SK-N-SH (cell line): Measurements from ENCODE around the gene BCL6. TPM values are rescaled to one million over a fixed set of nuclear protein-coding genes. Genes with fewer than 3 reads are reported as not detected.

Experiments used
- CTCF ChIA-PET: fragments of 300-600, 350-600 bp; formaldehyde crosslinking; extraction: SDS; loops from one replicate; lab custom pipeline; 2021; lab: Yijun Ruan, JAX
- POLR2A ChIA-PET: fragments of 350-600 bp; sonication (Branson Sonifier 250); formaldehyde crosslinking; extraction: SDS; loops from one replicate; lab custom pipeline; 2020; ENCODE audit warnings: antibody characterized with exemption, inconsistent platforms; lab: Yijun Ruan, JAX
- DNase-seq: peaks from one replicate; pipeline ENCODE4 v3.0.0; 2012
- H2AFZ ChIP-seq: fragments of 200-600 bp; sonication (generic); 2 replicates; pipeline ENCODE4 v1.8.1; 2016; ENCODE audit warnings: antibody characterized with exemption, mild to moderate bottlenecking, low read depth
- H3F3A ChIP-seq: fragments of 200-600 bp; sonication (generic); replicated peaks from 2 replicates; pipeline ENCODE3; 2016; ENCODE audit warnings: antibody characterized with exemption, mild to moderate bottlenecking; ENCODE audit not compliant: insufficient read depth
- H3K27ac ChIP-seq, 2 experiments: fragments of 200-500 bp in 1 of 2; fragments of 200-600 bp in 1 of 2; sonication (Bioruptor generic) in 1 of 2; sonication (generic), shearing (Covaris generic) in 1 of 2; 2 replicates each; pipeline versions ENCODE4 v1.5.1 to v1.6.1; 2014 to 2016; ENCODE audit warnings: low read depth in 2 of 2, inconsistent platforms in 1 of 2, low read length in 1 of 2, mild to moderate bottlenecking in 1 of 2, mixed read lengths in 1 of 2
- H3K27me3 ChIP-seq: fragments of 200-600 bp; sonication (generic), shearing (Covaris generic); 2 replicates; pipeline ENCODE4 v1.6.1; 2016; ENCODE audit warnings: mixed run types; ENCODE audit not compliant: insufficient read depth
- H3K36me3 ChIP-seq, 2 experiments: fragments of 200-500 bp in 1 of 2; fragments of 200-600 bp in 1 of 2; sonication (Bioruptor generic) in 1 of 2; sonication (generic) in 1 of 2; replicated peaks in 1 of 2; 2 replicates each; pipeline versions ENCODE3 to v1.5.1; 2014 to 2016; ENCODE audit warnings: low read length in 1 of 2, mild to moderate bottlenecking in 1 of 2; ENCODE audit not compliant: insufficient read depth in 2 of 2, control insufficient read depth in 1 of 2
- H3K4me1 ChIP-seq, 2 experiments: fragments of 200-500 bp in 1 of 2; fragments of 200-600 bp in 1 of 2; sonication (Bioruptor generic) in 1 of 2; sonication (generic), shearing (Covaris generic) in 1 of 2; 2 replicates each; pipeline versions ENCODE4 v1.5.1 to v1.6.1; 2014 to 2016; ENCODE audit warnings: low read depth in 1 of 2, low read length in 1 of 2, mixed run types in 1 of 2; ENCODE audit not compliant: insufficient read depth in 2 of 2, control insufficient read depth in 1 of 2
- H3K4me2 ChIP-seq: fragments of 200-600 bp; sonication (generic), shearing (Covaris generic); 2 replicates; pipeline ENCODE4 v1.6.1; 2017; ENCODE audit warnings: mixed run types
- H3K4me3 ChIP-seq, 2 experiments: fragments of 200-500 bp in 1 of 2; fragments of 200-600 bp in 1 of 2; sonication (Bioruptor generic) in 1 of 2; sonication (generic), shearing (Covaris generic) in 1 of 2; 2 replicates each; pipeline versions ENCODE4 v1.5.1 to v1.8.1; 2014 to 2016; ENCODE audit warnings: low read depth in 2 of 2, inconsistent platforms in 1 of 2, low read length in 1 of 2, mild to moderate bottlenecking in 1 of 2, mixed read lengths in 1 of 2, moderate library complexity in 1 of 2
- H3K79me2 ChIP-seq: fragments of 200-600 bp; sonication (generic); 2 replicates; pipeline ENCODE4 v1.8.1; 2017; ENCODE audit warnings: mild to moderate bottlenecking; ENCODE audit not compliant: insufficient read depth
- H3K9ac ChIP-seq: fragments of 200-600 bp; sonication (generic); 2 replicates; pipeline ENCODE4 v1.6.1; 2017; ENCODE audit warnings: mixed run types
- H3K9me2 ChIP-seq: fragments of 200-600 bp; sonication (generic); 2 replicates; pipeline ENCODE4 v1.6.1; 2017; ENCODE audit warnings: mixed run types
- H3K9me3 ChIP-seq: fragments of 200-600 bp; sonication (generic); 2 replicates; pipeline ENCODE4 v1.6.1; 2017; ENCODE audit warnings: mixed run types, mild to moderate bottlenecking, moderate library complexity
- H4K20me1 ChIP-seq: fragments of 200-600 bp; sonication (generic); 2 replicates; pipeline ENCODE4 v1.6.1; 2017; ENCODE audit warnings: mild to moderate bottlenecking, mixed run types; ENCODE audit not compliant: insufficient read depth
- CHD2 ChIP-seq: fragments of 150-350 bp; IDR thresholded peaks from 2 replicates; pipeline ENCODE4 v1.6.1; 2018; ENCODE audit warnings: low read length; ENCODE audit not compliant: partially characterized antibody
- ELF1 ChIP-seq: IDR thresholded peaks from 2 replicates; pipeline ENCODE4 v1.4.0; 2012
- EP300 ChIP-seq, 2 experiments: IDR thresholded peaks; 2 replicates each; pipeline versions ENCODE4 v1.4.0 to v1.6.1; 2012; ENCODE audit warnings: borderline replicate concordance in 1 of 2, low read depth in 1 of 2, low read length in 1 of 2
- FOSL2 ChIP-seq: IDR thresholded peaks from 2 replicates; pipeline ENCODE4 v1.4.0; 2012; ENCODE audit warnings: low read depth, mild to moderate bottlenecking, moderate library complexity, borderline replicate concordance
- FOXJ3 ChIP-seq: sonication (generic); formaldehyde crosslinking; IDR thresholded peaks from 2 replicates; pipeline ENCODE4 v1.5.1; 2020; ENCODE audit warnings: mild to moderate bottlenecking, missing genetic modification reagents
- FOXM1 ChIP-seq: IDR thresholded peaks from 2 replicates; pipeline ENCODE4 v1.4.0; 2012; ENCODE audit warnings: low read depth, mild to moderate bottlenecking
- JUND ChIP-seq: IDR thresholded peaks from 2 replicates; pipeline ENCODE4 v1.4.0; 2012
- MAX ChIP-seq: IDR thresholded peaks from 2 replicates; pipeline ENCODE4 v1.4.0; 2012; ENCODE audit warnings: low read depth
- MEF2A ChIP-seq: IDR thresholded peaks from 2 replicates; pipeline ENCODE4 v1.4.0; 2012; ENCODE audit warnings: low read depth, borderline replicate concordance
- MXI1 ChIP-seq: IDR thresholded peaks from 2 replicates; pipeline ENCODE4 v1.6.1; 2012; ENCODE audit warnings: mild to moderate bottlenecking, low read depth, low read length, improper control_type of control experiment
- NRF1 ChIP-seq: IDR thresholded peaks from 2 replicates; pipeline ENCODE4 v1.6.1; 2012; ENCODE audit warnings: low read depth, mild to moderate bottlenecking, low read length
- POLR2AphosphoS5 ChIP-seq: IDR thresholded peaks from 2 replicates; pipeline ENCODE4 v1.6.1; 2012; ENCODE audit warnings: low read depth, low read length
- RXRA ChIP-seq: IDR thresholded peaks from 2 replicates; pipeline ENCODE4 v1.4.0; 2012; ENCODE audit warnings: low read depth, mild to moderate bottlenecking, borderline replicate concordance
- SMC3 ChIP-seq: IDR thresholded peaks from 2 replicates; pipeline ENCODE4 v1.6.1; 2012; ENCODE audit warnings: low read depth, low read length, improper control_type of control experiment
- WGBS: methylation state at CpG from one replicate; pipeline ENCODE4 v1.1.6; 2017; ENCODE audit warnings: low lambda C conversion rate; 5-methylcytosine and 5-hydroxymethylcytosine counted together
- polyA plus RNA-seq, 3 experiments: library from polyadenylated mRNA; depleted of rRNA; stranded (reverse); fragments of >200 nt; gene quantifications; 2 replicates each; pipeline ENCODE4 v1.2.3, GENCODE V29; 2012
- TF ChIP-seq, protein P1 (sequence below): fragments of 200-600 bp; sonication (generic); IDR thresholded peaks from 2 replicates; pipeline ENCODE4 v1.6.1; 2017; ENCODE audit warnings: antibody characterized with exemption, mild to moderate bottlenecking, moderate library complexity
- TF ChIP-seq, protein P2 (sequence below): fragments of 150-350 bp; IDR thresholded peaks from 2 replicates; pipeline ENCODE4 v1.6.1; 2017; ENCODE audit warnings: antibody characterized with exemption, low read length, low read depth, borderline replicate concordance
- TF ChIP-seq, protein P3 (sequence below): IDR thresholded peaks from 2 replicates; pipeline ENCODE4 v1.4.0; 2012; ENCODE audit warnings: low read depth, borderline replicate concordance

Gene BCL6
- polyA plus RNA-seq, 1 of the 3 experiments (the other 2 are of a cell fraction): 13.8 TPM

DNA sequence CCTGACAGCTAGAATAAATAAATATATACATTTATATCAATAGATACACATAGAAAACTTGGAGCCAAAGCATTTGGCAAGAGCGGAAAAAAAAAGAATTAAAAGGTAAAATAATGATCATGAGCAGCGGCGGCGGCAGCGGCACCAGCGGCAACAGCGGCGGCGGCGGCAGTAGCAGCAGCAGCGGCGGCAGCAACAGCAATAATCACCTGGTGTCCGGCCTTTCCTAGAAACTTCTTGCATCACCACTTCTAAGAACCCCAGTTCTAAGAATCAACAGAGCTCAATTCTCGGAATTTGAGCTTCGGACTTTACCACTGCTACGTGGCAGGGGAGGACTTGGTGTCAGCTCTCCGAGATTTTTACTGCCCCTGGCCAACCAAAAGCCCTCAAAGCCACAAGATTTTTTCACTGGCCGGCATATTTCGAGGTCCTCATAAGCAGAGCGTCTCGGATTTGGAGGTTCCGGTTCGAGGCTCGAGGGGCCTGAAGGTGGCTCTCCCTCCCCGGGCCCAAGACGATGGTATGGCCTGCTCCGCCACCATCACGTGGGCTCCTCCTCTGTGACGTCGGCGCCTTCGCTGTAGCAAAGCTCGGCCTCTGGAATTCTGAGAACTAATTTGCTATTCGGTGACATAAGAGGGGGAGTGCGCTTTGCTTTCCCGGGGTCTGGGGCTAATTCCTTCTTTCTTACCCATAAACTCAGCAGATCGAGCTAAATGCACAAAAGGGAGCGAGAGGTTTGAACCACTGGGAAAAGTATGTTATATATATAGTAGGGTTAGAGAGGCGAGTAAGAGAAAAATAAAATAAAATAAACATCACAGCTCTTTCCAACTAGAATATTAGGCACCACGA, at the start of gene BCL6 (continued):
- TF ChIP-seq, protein P1, sequence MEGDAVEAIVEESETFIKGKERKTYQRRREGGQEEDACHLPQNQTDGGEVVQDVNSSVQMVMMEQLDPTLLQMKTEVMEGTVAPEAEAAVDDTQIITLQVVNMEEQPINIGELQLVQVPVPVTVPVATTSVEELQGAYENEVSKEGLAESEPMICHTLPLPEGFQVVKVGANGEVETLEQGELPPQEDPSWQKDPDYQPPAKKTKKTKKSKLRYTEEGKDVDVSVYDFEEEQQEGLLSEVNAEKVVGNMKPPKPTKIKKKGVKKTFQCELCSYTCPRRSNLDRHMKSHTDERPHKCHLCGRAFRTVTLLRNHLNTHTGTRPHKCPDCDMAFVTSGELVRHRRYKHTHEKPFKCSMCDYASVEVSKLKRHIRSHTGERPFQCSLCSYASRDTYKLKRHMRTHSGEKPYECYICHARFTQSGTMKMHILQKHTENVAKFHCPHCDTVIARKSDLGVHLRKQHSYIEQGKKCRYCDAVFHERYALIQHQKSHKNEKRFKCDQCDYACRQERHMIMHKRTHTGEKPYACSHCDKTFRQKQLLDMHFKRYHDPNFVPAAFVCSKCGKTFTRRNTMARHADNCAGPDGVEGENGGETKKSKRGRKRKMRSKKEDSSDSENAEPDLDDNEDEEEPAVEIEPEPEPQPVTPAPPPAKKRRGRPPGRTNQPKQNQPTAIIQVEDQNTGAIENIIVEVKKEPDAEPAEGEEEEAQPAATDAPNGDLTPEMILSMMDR: no peak
- TF ChIP-seq, protein P2, sequence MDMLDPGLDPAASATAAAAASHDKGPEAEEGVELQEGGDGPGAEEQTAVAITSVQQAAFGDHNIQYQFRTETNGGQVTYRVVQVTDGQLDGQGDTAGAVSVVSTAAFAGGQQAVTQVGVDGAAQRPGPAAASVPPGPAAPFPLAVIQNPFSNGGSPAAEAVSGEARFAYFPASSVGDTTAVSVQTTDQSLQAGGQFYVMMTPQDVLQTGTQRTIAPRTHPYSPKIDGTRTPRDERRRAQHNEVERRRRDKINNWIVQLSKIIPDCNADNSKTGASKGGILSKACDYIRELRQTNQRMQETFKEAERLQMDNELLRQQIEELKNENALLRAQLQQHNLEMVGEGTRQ: peak; percentile 86
- TF ChIP-seq MEF2A (peak; percentile 9; the same call in 1 of the 2 replicates), SMC3 (no peak), POLR2AphosphoS5 (peak; percentile 97), RXRA (peak; percentile 45; the same call in 1 of the 2 replicates), FOXM1 (no peak; the same call in 1 of the 2 replicates), CHD2 (no peak)
- TF ChIP-seq, protein P3, sequence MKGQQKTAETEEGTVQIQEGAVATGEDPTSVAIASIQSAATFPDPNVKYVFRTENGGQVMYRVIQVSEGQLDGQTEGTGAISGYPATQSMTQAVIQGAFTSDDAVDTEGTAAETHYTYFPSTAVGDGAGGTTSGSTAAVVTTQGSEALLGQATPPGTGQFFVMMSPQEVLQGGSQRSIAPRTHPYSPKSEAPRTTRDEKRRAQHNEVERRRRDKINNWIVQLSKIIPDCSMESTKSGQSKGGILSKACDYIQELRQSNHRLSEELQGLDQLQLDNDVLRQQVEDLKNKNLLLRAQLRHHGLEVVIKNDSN: peak; percentile 96

- TF ChIP-seq FOXM1 (no peak), ELF1 (no peak), FOXJ3 (no peak), NRF1 (no peak), FOSL2 (no peak), MAX (no peak), JUND (no peak), MXI1 (no peak), EP300 (IDR thresholded peaks at IDR 0.05; ENCODE audit: borderline replicate concordance in 1 of 2, low read depth in 1 of 2, low read length in 1 of 2) (no peak)
- TF ChIP-seq, protein P2: no peak
- TF ChIP-seq, protein P3: no peak
- 76% methylated on average over 4 of the region's 4 CpGs for WGBS
- CTCF ChIA-PET: no interaction called here
- Histone ChIP-seq H3K27ac (no peak overlapping the region), H3K4me2 (no peak overlapping the region), H3K9me3 (no peaks in the 10 kb centered on the region), H2AFZ (no peak overlapping the region), H3K9me2 (no peaks in the 10 kb centered on the region), H3K4me3 (no peak overlapping the region), H3K79me2 (no peaks in the 10 kb centered on the region), H3K36me3 (no peaks in the 10 kb centered on the region), H4K20me1 (no peaks in the 10 kb centered on the region), H3K4me1 (no peaks in the 10 kb centered on the region), H3K27me3 (no peaks in the 10 kb centered on the region), H3K9ac (no peak overlapping the region), H3F3A (no peaks in the 10 kb centered on the region)
- POLR2A ChIA-PET: no interaction called here
- DNase-seq: no peak
Observed at GRCh38 chr3:187794731-187795130, 49.5 kb upstream of the BCL6 start.
